GM21360 (cell line): Measurements from ENCODE around the gene CYP4F12.

Experiments used
- ATAC-seq: cut with Tn5 transposase; IDR thresholded peaks from one replicate; pipeline ENCODE4 v1.9.1; 2021; ENCODE audit warnings: mild to moderate bottlenecking, moderate library complexity; ENCODE audit not compliant: unreplicated experiment

The CYP4F12 gene

GRCh38 chr19:15672580-15673175, at the start of gene CYP4F12:
TSS of gene CYP4F12 (plus strand) at chr19:15673087. CDS start at chr19:15673530, 443 bp downstream.
- ATAC-seq, result no peak

GRCh38 chr19:15623711-15624318, 49.1 kb upstream of the CYP4F12 start:
- ATAC-seq, result no peak

GRCh38 chr19:15628236-15629002, 44.5 kb upstream of the CYP4F12 start:
- no peak for ATAC-seq

GRCh38 chr19:15629003-15629880, 43.6 kb upstream of the CYP4F12 start:
- no peak for ATAC-seq

- no peak for ATAC-seq
Measured at GRCh38 chr19:15631817-15632216, 41.1 kb upstream of the CYP4F12 start.

- ATAC-seq, result no peak
Measured at GRCh38 chr19:15633082-15633835, 39.6 kb upstream of the CYP4F12 start.

GRCh38 chr19:15634105-15634504, 38.8 kb upstream of the CYP4F12 start:
- ATAC-seq, result no peak

GRCh38 chr19:15635016-15635805, 37.7 kb upstream of the CYP4F12 start:
- no peak for ATAC-seq

- no peak for ATAC-seq
Measured at GRCh38 chr19:15636026-15636425, 36.9 kb upstream of the CYP4F12 start.

GRCh38 chr19:15639596-15639995, 33.3 kb upstream of the CYP4F12 start:
- no peak for ATAC-seq

GRCh38 chr19:15640294-15640903, 32.5 kb upstream of the CYP4F12 start, which contains the start of gene CYP4F3:
TSS of gene CYP4F3 (plus strand) at chr19:15640897. CDS start at chr19:15641416, 519 bp downstream.
- no peak for ATAC-seq

- ATAC-seq, result no peak
Measured at GRCh38 chr19:15640904-15641597, 31.8 kb upstream of the CYP4F12 start.

- ATAC-seq, result no peak
Measured at GRCh38 chr19:15641901-15642491, 30.9 kb upstream of the CYP4F12 start.

- ATAC-seq, result no peak
Measured at GRCh38 chr19:15642807-15643206, 30.1 kb upstream of the CYP4F12 start.

GRCh38 chr19:15643387-15643786, 29.5 kb upstream of the CYP4F12 start:
- ATAC-seq, result no peak

GRCh38 chr19:15644066-15644741, 28.7 kb upstream of the CYP4F12 start:
- no peak for ATAC-seq

- no peak for ATAC-seq
Measured at GRCh38 chr19:15644816-15645215, 28.1 kb upstream of the CYP4F12 start.

- ATAC-seq, result no peak
Measured at GRCh38 chr19:15649526-15649925, 23.4 kb upstream of the CYP4F12 start.
